Stomach smooth muscle (tissue), 2 donors: ENCODE measurements around the gene FNTB.
A peak's percentile ranks its signal among the peaks of the same experiment; 100 is the strongest.
"Not testable (repeated sequence)": the region's sequence is repeated elsewhere in the genome, so short reads cannot be mapped to it uniquely, and the experiment has no call there.

Experiments
- H3K27ac ChIP-seq: one replicate; pipeline ENCODE4 v1.7.0; 2013; ENCODE audit warnings: mild to moderate bottlenecking, low read length, inconsistent platforms
- H3K27me3 ChIP-seq, 2 donors: one replicate each; pipeline ENCODE4 v1.7.0; 2013; ENCODE audit warnings: low read length in 2 of 2; ENCODE audit not compliant: insufficient read depth in 2 of 2, control insufficient read depth in 1 of 2
- H3K36me3 ChIP-seq, 2 donors: one replicate each; pipeline ENCODE4 v1.7.0; 2013; ENCODE audit warnings: low read length in 2 of 2; ENCODE audit not compliant: control insufficient read depth in 2 of 2, insufficient read depth in 2 of 2
- H3K4me1 ChIP-seq: one replicate; pipeline ENCODE4 v1.7.0; 2013; ENCODE audit warnings: low read length; ENCODE audit not compliant: control insufficient read depth, insufficient read depth
- H3K4me3 ChIP-seq, 2 donors: one replicate each; pipeline ENCODE4 v1.7.0; 2013; ENCODE audit warnings: low read length in 2 of 2
- H3K9ac ChIP-seq, 2 donors: one replicate each; pipeline ENCODE4 v1.7.0; 2013; ENCODE audit warnings: low read length in 2 of 2, mild to moderate bottlenecking in 1 of 2
- H3K9me3 ChIP-seq, 2 donors: one replicate each; pipeline ENCODE4 v1.7.0; 2013; ENCODE audit warnings: low read length in 2 of 2; ENCODE audit not compliant: control insufficient read depth in 2 of 2
- donor health status: healthy.
- donor health status: Pancreatic carcinoma.

The FNTB gene

GRCh38 chr14:65084554-65085505, 98.1 kb downstream of the FNTB start:
- no peaks in the 10 kb centered on the region for H3K27me3 ChIP-seq
- H3K27ac ChIP-seq, result no peak overlapping the region
- H3K9ac ChIP-seq, result no peak overlapping the region
- no peaks in the 10 kb centered on the region for H3K9me3 ChIP-seq
- H3K4me1 ChIP-seq, result peaks cover 18% of the 10 kb centered on the region
- H3K4me3 ChIP-seq, result no peak overlapping the region
- H3K36me3 ChIP-seq, result peaks cover 25 to 26% of the 10 kb centered on the region in 2 donors

- H3K27me3 ChIP-seq, H3K4me1 ChIP-seq, H3K4me3 ChIP-seq, H3K27ac ChIP-seq, H3K9ac ChIP-seq, H3K9me3 ChIP-seq: not testable (repeated sequence)
- peaks cover 34 to 38% of the 10 kb centered on the region in 2 donors for H3K36me3 ChIP-seq
These were observed 100.0 kb downstream of the FNTB start for GRCh38 chr14:65086686-65087085.

GRCh38 chr14:65087835-65088234, 101.1 kb downstream of the FNTB start:
- H3K9me3 ChIP-seq, H3K4me3 ChIP-seq, H3K27me3 ChIP-seq, H3K9ac ChIP-seq, H3K27ac ChIP-seq, H3K4me1 ChIP-seq: not testable (repeated sequence)
- H3K36me3 ChIP-seq, result peaks cover 42 to 44% of the 10 kb centered on the region in 2 donors

- Histone ChIP-seq H3K4me3 (no peak overlapping the region), H3K4me1 (peaks cover 30% of the 10 kb centered on the region), H3K9ac (no peak overlapping the region)
These were observed 105.7 kb downstream of the FNTB start for GRCh38 chr14:65092349-65092748.

GRCh38 chr14:65095633-65096205, 109.0 kb downstream of the FNTB start:
- peaks cover 21 to 23% of the 10 kb centered on the region in 2 donors for H3K36me3 ChIP-seq
- H3K9ac ChIP-seq, result no peak overlapping the region
- H3K27ac ChIP-seq, result peak overlapping the region; percentile 63
- no peaks in the 10 kb centered on the region for H3K9me3 ChIP-seq
- peak overlapping the region; percentile 3 to 24 for H3K4me3 ChIP-seq
- peaks cover 38% of the 10 kb centered on the region for H3K4me1 ChIP-seq
- H3K27me3 ChIP-seq, result no peaks in the 10 kb centered on the region

More at GRCh38 chr14:65092349-65092748, 105.7 kb downstream of the FNTB start:
- peaks cover 34 to 36% of the 10 kb centered on the region in 2 donors for H3K36me3 ChIP-seq
- no peaks in the 10 kb centered on the region for H3K9me3 ChIP-seq
- H3K27ac ChIP-seq, result no peak overlapping the region
- no peaks in the 10 kb centered on the region for H3K27me3 ChIP-seq

DNA sequence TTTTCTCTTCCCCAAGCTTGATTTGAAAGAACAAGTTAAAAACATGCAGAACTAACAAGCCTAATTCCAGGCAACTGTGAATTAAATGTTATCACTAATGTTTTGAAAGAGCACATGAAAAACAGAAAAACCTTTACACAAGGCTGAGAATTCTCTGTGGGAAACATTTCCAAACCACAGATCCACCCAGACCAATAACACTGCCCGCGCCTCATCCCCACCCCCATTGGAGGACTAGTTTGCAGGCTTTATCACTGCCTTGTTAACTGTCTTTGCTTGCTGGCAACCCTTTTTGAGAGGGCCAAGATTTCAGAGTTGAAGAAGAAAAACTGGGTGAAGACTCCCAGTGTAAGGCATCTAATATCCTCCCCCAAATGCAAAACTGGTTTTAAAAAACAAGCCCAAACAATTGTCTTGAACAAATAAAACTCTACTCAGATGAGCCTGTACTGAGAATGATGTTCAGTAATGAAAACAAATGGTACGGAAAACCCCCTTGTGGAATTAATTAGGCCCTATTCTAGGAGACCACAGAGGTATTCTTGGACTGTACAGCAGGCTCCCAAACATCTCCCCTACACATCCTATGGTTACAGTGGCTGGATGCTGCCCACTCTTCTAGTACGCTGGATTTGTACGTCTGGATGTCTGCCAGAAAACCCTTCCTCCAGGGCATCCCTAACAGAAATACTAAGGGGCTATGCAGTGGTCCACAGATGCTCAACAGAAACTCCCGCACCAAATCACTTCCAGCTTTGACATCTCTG, 109.8 kb downstream of the FNTB start:
- Histone ChIP-seq H3K36me3 (peaks cover 13 to 19% of the 10 kb centered on the region in 2 donors), H3K4me3 (peak overlapping the region; percentile 3 to 24), H3K9ac (no peak overlapping the region), H3K27ac (peak overlapping the region; percentile 63), H3K27me3 (no peaks in the 10 kb centered on the region), H3K4me1 (peaks cover 42% of the 10 kb centered on the region), H3K9me3 (no peaks in the 10 kb centered on the region)

GRCh38 chr14:65098586-65098985, 111.9 kb downstream of the FNTB start:
- peaks cover 50% of the 10 kb centered on the region for H3K4me1 ChIP-seq
- H3K27ac ChIP-seq, result no peak overlapping the region

DNA sequence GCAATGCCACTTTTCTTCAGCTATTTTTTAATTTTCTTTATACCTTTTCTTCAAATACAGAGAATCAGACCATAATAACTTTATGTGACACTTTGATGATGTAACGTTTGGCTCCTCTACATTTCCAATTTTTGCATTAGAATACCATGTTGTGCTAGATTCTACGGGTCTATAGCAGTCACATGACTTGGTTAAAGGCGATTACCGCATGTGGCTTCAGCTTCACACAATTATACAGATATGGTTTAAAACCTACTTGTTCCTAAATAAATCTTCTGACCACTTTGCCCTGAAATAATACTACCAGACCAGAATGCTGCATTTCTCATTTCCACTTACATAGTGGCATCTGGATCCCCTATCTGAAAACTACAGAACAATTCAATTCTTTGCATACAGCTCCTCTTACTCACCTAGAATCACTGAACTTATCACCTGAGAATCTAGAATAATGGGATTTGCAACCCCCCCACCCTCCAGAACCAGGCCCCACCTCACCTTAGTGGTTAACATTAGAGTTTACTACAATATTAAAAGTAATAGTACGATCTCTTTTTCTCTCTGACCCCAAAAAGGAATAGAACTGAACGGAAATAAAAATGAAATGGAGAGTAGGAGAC, 114.3 kb downstream of the FNTB start:
- peak overlapping the region; percentile 31 to 35 for H3K9ac ChIP-seq
- H3K27ac ChIP-seq, result no peak overlapping the region

More at GRCh38 chr14:65098586-65098985, 111.9 kb downstream of the FNTB start:
- no peak overlapping the region for H3K9ac ChIP-seq
- peaks cover 4% of the 10 kb centered on the region in 2 donors for H3K36me3 ChIP-seq
- H3K9me3 ChIP-seq, result no peaks in the 10 kb centered on the region
- H3K4me3 ChIP-seq, result peak overlapping the region in 1 of 2 donors; percentile 44
- H3K27me3 ChIP-seq, result no peaks in the 10 kb centered on the region

GRCh38 chr14:65101631-65102440, 115.1 kb downstream of the FNTB start:
- Histone ChIP-seq H3K4me1 (peaks cover 25% of the 10 kb centered on the region), H3K9ac (peak overlapping the region; percentile 77 to 83), H3K9me3 (no peaks in the 10 kb centered on the region), H3K4me3 (peak overlapping the region; percentile 81 to 82), H3K36me3 (no peaks in the 10 kb centered on the region), H3K27me3 (no peaks in the 10 kb centered on the region), H3K27ac (peak overlapping the region; percentile 61)

More for the DNA sequence above, 114.3 kb downstream of the FNTB start:
- Histone ChIP-seq H3K9me3 (no peaks in the 10 kb centered on the region), H3K4me1 (peaks cover 33% of the 10 kb centered on the region), H3K36me3 (no peaks in the 10 kb centered on the region), H3K4me3 (peak overlapping the region; percentile 29 to 82), H3K27me3 (no peaks in the 10 kb centered on the region)
